Stromal cell of bone marrow (primary cell): ENCODE measurements around the gene STX12.
"Not testable (repeated sequence)": the region's sequence is repeated elsewhere in the genome, so short reads cannot be mapped to it uniquely, and the experiment has no call there.

ENCODE experiments used
- DNase-seq: peaks from one replicate; pipeline ENCODE4 v3.0.0-alpha.2; 2012; ENCODE audit warnings: low read depth

Gene STX12

DNA sequence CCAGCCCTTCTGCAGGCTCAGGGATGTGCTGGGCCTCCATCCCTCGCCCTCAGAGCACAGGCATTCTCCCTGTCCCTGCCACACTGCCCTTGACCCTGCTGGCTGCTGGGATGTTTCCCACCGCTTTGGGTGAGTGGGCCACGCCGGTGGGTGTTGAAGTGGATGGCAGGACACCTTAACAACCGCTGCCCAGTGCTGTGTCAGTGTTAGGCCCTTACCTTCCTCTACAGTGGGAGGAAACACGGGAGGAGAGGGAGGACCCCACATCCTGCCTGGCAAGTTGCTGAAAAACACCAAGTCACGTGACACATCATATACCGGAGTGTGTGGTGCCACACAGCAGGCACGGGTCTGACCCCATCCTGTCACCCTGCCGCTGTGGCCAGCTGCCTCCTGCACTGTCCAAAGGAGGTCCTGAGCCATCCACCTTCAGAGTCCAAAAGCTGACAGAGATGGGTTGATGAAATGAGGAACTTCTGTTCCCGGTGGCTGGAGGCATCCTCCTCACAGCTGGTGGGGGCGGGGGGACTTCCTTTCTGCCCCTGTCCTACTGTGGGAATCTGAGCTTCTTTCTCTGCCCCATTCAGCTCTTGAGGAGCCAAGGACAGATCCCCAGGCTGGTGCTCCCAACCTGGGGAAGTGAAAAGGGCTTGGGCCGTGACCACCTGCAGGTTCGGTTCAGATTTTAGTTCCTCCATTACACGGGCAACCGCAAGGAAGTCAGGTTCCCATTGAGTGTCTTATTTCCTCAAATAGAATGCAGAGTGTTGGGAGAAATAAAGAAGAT, 96.1 kb downstream of the STX12 start:
- no peak for DNase-seq

DNA sequence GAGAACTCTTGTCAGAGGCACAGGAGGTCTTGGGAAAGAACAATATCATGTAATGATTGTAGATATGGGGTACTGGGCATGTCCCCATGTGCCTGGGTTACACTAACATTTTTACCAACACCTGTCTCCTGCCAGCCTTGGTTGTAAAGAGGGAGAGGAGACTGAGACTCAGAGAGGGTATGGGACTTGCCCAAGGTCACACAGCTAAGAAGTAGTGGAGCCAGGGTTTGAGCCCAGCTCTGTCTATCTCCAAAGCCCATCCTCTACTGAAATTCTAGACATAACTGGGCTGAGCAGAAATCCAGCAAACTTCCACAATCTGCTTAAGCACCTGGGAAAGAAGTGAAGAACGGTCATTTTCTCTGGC, 96.7 kb downstream of the STX12 start:
- DNase-seq: no peak

DNA sequence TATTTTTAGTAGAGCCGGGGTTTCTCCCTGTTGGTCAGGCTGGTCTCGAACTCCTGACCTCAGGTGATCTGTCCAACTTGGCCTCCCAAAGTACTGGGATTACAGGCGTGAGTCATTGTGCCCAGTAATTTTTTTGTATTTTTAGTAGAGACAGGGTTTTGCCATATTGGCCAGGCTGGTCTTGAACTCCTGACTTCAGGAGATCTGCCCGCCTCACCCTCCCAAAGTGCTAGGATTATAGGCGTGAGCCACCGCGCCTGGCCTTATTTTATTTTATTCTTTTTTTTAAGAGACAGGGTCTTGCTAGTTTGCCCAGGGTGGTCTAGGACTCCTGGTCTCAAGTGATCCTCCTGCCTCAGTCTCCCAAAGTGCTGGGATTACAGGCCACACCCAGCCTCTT, 98.1 kb downstream of the STX12 start:
- DNase-seq: not testable (repeated sequence)

DNA sequence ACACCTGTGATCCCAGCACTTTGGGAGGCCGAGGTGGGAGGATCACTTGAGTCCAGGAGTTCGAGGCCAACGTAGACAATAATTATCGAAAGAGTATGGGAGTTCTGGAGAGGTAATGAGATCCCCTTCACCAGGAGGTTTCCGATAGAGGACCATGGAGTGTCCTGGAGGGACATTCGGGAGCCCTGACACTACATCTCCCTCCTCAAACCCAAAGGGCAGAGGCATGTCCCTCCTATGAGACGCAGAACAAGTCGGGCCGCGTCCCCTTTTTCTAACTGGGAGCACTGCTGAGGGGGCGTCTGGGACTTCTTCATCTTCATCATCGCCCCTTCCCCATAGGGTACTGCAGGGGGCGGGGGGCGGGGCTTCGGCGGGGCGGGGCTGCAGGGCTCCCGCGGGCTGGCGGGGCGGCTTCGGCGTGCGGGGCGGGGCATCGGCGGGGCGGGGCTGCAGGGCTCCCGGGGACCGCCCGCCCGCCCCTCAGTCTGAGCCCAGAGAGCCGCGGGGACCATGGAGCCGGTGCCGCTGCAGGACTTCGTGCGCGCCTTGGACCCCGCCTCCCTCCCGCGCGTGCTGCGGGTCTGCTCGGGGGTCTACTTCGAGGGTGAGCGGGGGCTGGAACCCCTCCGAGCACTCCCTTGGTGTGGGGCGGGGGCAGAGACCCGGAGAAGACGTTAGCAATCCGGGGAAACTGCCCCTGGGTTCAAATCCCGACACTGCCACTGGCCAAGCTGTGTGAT, 99.2 kb downstream of the STX12 start, which contains the start of gene THEMIS2:
Gene THEMIS2, plus strand, starts transcription at position 486 of the 743 bp plus-strand sequence. Its CDS starts 28 bp downstream, at position 514.
- DNase-seq: peak; percentile 30

DNA sequence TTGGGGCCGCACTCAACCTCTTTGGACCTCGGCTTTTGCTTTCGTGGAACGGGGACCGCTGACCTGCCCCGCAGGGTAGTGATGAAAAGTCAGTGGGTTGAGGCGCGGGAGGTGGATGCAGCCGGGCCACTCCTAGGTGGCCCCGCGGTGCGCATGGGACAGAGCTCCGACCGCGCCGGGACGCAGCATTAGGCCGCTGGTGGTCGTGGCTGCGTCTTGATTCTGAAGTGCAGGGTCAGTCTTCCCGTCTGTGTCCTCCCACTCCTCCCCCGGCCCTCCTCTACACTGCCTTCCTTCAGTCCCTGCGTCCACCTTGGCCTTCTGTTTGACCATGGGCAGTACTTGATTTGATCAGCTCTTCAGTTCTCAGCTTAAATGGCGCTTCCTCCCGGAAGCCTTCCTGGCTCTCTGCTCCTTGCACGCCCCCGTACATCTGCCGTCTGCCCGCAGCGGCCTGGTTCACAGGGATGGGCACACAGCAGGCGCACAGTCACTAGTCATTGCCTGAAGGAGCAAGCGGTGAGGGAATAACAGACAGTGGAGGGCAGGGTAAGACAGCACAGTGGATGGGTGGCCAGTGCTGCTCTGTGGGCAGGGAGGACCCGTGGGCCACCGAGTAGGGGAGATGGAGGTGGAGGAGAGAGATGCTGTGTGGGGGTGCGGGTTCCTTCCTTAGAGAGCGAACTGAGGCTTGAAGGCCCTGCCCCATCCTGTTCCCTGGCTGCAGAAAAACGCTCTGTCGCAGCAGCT, 100.0 kb downstream of the STX12 start:
- DNase-seq: no peak

DNA sequence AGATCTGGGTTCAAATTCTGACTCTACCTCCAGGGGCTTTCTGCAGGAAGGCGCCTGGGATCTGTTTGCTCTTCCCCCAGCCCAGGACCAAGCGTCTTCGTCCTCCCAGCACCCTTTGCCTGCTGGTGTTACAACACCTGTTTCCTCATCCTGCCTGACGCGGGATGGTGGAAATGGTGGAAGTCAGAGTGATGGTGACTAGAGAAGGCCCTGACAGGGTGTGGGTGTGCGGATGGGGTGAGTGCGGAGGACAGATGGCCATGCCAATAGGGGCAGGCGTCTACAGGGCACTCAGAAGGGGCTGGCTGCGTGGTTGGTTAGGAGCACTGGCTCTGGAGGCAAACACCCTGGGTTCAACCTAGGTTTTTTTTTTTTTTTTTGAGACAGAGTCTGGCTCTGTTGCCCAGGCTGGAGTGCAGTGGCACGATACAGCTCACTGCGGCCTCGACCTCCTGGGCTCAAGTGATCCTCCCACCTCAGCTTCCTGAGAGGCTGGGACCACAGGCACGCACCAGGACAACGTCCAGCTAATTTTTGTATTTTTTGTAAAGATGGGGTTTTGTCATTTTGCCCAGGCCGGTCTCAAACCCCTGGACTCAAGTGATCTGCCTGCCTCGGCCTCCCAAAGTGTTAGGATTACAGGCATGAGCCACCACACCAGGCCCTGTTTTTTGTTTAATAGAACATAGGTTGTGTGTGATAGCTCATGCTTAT, 100.8 kb downstream of the STX12 start:
- DNase-seq: no peak
